HG02840 (cell line): ENCODE data around the gene LCE2C.

ENCODE experiments used
- ATAC-seq: cut with Tn5 transposase; IDR thresholded peaks from one replicate; pipeline ENCODE4 v1.9.1; 2021; ENCODE audit warnings: mild to moderate bottlenecking, moderate library complexity, moderate number of reproducible peaks; ENCODE audit not compliant: unreplicated experiment, low FRiP score

Gene LCE2C

DNA sequence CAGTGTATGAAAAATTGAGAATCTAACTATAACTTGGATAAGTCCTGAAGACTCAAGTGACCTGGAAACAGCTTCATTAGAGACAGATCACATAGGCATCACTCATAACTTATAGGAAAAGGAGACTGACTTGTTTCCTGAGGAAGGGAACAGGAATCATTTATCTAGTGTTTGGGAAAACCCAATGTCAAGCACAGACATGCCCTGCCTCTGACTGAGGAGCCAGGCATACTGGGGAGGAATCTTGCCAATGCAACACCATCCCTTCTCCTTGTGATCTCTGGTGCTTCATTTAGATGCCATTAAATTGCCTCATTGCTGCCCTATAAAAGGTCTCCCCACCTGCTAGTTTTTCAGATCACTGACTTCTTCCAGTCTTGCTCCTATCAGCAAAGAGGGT is 43.2 kb downstream of the LCE2C start:
- ATAC-seq: no peak

DNA sequence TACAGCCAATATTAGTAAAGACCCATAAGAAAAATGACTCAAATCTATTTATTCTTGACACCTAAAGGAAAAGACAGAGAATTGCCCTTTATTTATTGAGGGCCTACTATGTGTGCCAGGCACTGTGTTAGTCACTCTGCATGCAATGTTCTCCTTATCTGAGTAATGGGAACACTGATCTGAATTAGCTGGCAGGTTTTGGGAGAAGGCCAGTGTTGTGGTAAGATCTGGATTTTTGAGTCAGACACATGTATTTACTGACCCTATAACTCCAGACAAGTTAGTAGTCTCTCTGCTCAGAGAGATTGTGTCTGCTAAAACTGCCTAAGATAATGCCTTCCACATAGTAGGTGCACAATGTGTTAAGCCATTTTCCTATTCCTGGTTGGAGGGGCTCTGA is 50.2 kb downstream of the LCE2C start:
- no peak for ATAC-seq
